GM19099 (cell line): ENCODE results near the gene RFX4.

Source experiments
- POLR2A ChIP-seq: IDR thresholded peaks from 3 replicates; pipeline ENCODE4 v1.6.1; 2011; ENCODE audit warnings: low read depth; ENCODE audit not compliant: insufficient read length; ENCODE audit errors: extremely low read depth

Gene RFX4

DNA sequence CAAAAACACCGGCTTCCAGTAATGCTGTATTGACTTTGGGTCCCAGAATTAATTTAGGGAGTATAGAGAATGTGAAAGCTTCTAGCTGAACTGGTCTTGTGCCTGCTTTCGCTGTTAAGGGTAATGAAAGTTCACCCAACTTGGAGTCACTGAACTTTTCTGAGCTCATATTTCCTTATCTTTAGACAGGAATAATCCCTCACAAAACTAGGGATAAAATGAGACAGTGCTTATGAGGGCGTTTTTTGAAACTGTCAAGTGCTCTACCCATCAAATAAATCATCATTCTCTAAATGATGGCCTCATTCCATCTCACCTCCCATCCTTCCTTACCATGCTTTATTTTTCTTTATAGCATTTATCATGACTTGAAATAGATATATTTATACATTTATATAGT, 74.7 kb downstream of the RFX4 start:
- TF ChIP-seq POLR2A: no peak

DNA sequence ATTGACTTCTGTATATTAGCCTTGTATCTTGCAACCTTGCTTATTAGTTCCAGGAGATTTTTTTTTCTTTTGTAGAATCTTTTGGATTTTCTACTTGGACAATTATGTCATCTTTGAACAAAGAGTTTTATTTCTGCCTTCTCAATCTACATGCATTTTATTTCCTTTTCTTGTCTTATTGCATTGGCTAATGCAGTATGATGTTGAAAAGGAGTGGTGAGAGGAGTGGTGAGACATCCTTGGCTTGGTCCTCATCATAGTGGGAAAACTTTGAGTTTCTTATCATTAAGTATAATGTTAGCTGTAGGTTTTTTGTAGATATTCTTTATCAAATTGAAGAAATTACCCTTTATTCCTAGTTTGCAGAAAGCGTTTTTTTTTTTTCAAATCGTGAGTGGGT, 80.6 kb downstream of the RFX4 start:
- TF ChIP-seq POLR2A: no peak

DNA sequence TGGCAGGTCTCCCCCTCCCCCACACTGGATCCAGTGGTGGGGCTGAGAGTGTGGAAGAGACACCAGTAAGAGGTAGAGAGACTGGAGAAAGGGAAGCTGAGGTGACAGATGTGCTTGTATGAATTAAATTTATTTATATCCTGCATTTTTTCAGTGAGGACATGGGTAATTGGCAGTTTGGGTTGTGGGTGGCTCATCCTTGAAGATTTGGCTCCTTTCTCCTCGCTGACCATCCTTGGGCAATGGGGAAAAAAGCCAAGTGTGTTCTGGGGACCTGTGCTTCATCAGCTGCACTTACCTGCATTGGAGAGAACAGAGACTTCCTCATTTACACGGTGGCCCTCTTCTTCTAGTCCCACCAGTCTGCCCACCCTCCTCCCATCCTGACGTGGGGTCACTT, 86.4 kb downstream of the RFX4 start:
- TF ChIP-seq POLR2A: no peak

DNA sequence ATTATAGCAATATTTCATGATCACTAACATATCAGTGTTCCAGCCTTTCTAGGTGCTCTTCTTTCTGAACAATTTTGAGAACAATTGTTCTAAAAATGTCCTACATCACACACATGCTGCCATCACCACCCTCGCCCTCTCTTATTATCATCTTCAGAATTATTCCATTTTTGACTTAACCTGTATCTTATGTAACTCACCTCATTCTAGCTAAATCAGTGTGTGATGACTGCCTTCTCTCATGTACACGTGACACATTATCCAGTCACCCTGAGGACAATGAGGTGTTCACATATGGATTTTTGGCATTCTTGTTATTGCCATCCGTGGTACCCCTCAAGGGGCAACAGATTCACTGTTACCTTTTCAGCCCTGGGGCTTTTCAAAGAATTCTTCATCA, 87.3 kb downstream of the RFX4 start:
- no peak for TF ChIP-seq POLR2A

DNA sequence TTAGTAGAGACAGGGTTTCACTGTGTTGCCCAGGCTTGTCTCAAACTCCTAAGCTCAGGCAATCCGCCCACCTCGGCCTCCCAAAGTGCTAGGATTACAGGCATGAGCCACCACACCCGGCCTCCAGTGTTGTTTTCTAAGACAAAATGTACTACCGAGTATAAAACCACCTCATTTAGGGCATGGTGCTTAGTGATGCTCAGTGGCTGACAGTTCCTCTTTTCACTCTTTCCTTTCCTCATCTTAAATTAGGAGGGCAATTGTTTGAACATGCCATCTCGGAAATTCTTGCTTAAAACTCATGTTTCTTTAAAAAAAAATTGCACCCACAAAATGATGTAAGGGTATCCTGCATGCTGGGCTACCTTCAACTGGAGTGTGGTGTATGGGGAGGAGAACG, 89.0 kb downstream of the RFX4 start:
- no peak for TF ChIP-seq POLR2A

DNA sequence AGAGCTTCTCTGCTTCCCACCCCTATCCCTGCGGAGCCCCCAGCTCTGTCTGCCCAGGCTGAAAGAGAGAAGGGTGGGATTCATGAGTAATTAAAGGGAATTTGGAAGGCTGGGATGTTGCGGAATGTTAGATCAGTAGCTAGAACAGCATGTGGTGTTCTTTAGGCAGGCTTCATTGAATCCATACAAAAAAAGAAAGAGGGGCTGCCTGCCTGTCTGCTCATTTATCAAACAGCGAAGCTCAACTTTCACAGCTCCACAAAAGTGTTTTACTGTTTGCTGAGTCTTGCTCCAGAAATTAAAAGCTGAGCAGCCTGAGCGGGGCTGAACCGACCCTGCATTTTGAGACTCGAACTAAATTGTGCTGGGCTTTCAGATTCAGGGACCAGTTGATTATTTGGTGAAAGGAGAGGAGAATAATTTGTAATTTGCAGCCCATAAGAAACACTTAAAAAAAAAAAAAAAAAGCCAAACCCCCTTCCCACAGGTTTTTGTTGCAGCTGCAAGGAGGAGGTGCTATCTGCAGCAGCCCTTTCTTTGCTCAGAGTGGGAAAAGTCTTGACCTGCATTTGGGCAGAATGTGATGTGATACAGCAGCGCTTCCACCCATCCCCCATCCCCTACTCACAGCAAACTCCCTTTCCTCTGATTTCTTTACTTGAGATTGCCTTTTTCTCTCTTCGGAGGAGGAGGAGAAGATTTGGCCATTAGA, 89.7 kb downstream of the RFX4 start:
- no peak for TF ChIP-seq POLR2A

DNA sequence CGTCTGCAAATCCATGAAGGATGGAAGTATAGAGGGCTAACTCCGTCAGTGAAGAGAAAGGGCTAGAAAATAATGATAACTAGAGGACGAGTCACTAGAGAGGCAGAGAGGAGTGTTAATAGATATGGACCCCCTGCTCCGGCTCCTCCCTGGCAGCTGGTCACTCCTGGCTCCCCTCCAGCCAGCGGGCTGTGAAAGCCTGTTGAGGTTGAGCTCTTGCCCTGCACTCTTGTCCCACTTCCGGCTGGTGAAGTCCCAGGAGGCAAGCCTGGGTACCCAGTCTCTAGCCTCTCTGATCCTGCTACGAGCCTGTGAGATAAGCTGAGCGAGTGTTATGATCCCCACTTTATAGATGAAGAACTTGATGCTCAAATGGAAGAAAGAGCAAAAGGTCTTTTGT, 90.3 kb downstream of the RFX4 start:
- TF ChIP-seq POLR2A: no peak

DNA sequence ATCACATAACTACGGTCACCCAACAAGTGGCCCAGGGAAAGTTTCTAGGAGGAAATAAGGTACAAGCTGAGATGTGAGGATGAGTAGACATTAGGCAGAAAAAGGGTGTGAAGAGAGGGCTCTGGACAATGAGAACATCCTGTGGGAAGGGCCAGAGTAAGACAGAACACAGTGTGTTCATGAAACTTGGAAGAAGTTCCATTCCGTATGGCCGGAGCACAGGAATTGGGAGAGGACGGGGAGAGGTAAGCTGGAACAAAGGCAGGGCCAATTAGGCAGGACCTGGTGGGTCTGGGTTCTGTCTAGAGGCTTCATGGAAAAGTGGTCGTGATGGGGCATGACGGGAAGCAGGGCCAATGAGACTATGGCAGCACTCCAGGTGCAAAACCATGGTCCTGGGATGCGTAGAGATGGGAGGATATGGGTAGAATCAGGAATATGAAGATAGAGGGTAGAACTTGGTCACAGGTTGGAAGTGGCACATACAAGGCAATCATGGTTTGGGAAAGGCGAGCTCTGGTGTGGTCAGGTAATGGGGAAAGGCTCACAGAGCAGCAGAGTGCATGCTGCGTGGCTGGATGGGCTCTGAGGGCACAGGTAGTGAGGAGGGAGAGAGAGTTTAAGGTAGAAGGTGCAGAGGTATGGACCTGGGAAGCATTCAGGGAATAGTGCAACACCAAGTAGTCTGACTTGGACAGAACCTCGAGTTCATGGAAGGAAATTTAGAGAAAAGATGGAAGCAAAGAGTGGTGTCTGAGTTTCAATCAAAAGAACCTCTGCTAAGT, 93.0 kb downstream of the RFX4 start:
- no peak for TF ChIP-seq POLR2A

DNA sequence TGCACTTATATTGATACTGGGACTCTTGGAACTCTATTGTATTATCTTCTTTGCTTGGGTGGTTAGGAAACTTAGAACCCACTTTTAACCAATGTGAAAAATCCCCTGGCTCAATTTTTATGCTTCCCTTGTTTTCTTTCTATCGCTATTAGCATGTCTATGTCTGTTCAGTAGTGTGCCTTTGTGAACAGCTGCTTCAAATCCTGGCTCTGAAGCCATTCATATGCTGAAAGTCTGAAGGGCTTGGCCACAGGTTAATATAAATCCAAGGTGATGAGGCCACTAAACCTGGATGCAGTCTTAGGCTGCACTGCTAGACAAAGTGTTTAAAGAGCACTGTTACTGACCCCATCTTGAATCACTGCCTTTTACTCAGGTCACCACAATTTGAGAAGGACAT, 96.8 kb downstream of the RFX4 start:
- no peak for TF ChIP-seq POLR2A

DNA sequence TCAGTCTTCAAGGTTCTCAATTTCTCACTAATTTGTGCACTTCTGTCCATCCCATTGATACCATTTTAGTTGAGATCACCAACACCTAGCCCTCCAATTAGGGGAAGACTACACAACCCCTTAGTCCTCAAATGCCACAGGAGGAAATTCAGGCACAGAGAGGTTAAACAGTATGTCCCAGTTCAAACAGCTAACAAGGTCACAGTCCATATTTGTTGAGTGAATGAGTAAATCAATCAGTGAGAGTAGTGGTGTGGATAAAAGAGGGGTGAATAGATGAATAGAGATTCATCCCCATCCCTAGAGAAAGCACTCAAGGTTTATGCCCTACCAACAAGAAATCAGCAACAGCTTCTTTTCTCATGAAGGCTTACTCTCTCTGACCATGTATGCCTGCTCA, 97.5 kb downstream of the RFX4 start:
- TF ChIP-seq POLR2A: no peak

DNA sequence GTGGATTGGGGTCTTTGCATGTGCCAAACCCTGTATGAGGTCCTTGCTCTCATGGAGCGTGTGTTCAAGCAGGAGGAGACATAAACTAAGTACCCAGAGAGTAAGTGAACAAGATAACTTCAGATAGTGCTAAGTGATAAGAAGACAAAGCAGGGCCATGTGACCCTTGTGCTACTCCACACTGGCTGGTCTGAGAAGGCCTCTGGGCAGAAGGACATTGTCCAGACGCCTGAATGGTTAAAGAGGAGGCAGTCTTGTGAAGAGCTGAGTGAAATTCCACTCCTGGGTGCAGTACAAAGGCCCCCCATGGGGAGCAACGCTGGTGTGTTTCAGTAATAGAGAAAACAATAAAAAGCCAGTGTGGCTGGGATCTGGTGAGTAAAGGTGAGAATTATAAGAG, 98.4 kb downstream of the RFX4 start:
- no peak for TF ChIP-seq POLR2A

DNA sequence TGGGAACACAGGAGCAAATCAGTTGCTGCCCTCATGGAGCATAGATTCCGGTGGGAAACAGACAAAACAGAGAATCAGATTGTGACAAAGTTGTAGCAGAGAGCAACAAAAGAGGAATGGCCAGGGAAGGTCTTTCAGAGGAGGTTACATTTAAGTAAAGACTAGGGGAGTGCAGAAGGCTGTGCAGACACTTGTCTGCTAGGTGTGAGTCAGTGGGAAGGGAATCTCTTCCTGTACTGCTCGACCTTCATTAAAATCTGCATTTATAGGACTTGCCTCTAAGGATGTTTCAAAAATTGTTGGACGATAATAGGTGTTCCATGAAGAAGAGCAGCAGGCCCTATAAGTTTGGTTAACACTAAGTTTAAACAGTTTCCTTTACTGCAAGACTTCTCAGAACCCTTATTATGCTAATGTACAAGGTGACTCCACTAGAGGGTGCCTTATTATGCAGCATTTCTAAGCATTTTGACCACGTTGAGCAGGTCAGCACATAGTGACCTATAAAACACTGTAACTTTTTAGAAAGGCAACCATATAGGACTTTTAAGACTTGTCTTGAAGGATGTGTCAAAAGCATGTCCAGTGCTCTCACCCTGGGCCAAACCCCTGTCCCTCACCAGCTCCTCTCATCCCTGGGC, 99.9 kb downstream of the RFX4 start:
- TF ChIP-seq POLR2A: no peak

DNA sequence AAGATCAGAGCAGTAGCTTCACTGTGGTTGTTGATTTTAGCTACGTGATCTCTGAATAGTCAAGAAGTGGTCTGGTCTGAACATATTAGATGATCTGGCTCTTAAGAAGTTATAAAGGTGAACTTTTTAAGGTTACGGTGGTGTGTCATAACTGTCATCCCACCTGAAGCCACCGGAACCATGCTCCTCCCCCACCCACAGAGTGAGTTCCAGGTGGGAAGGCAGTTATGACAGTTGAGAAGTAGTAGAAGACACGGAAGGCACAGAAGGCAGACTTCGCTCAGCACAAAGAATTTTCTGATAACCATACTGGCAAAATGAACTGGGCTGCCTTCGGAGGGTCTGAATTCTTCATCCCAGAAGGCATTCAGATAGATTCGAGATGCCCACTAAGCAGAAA, 101.7 kb downstream of the RFX4 start:
- no peak for TF ChIP-seq POLR2A

DNA sequence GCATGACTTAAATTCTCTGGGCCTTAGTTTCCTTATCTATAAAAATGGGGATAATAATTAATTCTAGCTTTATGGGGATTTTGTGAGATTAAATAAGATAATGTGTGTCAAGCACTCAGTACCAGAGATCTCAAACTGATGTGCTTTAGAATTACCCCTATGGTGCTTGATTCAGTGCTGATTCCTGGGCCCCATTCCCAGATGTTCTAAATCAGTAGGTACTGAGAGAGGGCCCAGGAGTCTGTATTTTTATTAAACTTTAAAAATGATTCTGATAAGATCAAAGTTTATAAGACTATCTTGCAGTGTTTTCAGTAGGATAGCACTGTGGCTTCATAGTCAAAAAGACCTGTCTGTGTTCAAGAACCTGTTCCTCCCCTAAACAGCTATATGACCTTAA, 102.6 kb downstream of the RFX4 start:
- TF ChIP-seq POLR2A: no peak

DNA sequence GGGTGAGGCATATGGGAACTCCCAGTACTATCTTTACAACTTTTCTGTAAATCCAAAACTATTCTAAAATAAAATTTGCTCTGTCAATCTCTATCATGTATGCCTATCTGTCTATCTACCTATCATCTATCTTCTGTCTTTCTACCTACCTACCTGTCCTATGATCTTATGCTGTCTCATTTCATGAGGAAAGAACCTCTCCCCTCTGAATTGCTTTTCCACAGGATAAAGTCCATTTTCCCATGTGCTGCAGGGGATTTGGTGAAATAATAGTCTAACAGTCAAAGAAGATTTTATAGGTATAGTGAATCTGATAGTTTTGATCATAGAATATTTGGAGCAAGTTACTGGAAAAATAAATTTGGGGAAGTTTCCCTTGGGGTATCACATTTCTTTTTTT, 104.9 kb downstream of the RFX4 start:
- TF ChIP-seq POLR2A: no peak
